OCI-LY3 (cell line): ENCODE data around the gene OTOR.

Experiments used
- H2AFZ ChIP-seq: fragments of 200-600, 300-600 bp; shearing (Covaris generic); 2 replicates; pipeline ENCODE4 v1.6.0; 2014; ENCODE audit warnings: antibody characterized with exemption, low read depth, low read length
- H3K27ac ChIP-seq: fragments of 200-600, 300-600 bp; sonication (generic); 2 replicates; pipeline ENCODE4 v1.5.1; 2014; ENCODE audit warnings: mild to moderate bottlenecking, low read length, moderate library complexity, mixed read lengths
- H3K27me3 ChIP-seq: fragments of 200-600, 300-600 bp; sonication (generic); 2 replicates; pipeline ENCODE4 v1.6.1; 2014; ENCODE audit warnings: low read depth, low read length, mixed read lengths
- H3K36me3 ChIP-seq: fragments of 200-600, 300-600 bp; sonication (generic); replicated peaks from 2 replicates; pipeline ENCODE3; 2014; ENCODE audit warnings: low read depth, low read length, mixed read lengths
- H3K4me1 ChIP-seq: fragments of 300-600, 200-600 bp; sonication (generic); 2 replicates; pipeline ENCODE4 v1.6.1; 2014; ENCODE audit warnings: low read length, mixed read lengths
- H3K4me2 ChIP-seq: fragments of 200-600, 300-600 bp; sonication (generic); 2 replicates; pipeline ENCODE4 v1.6.1; 2014; ENCODE audit warnings: low read length, mixed read lengths
- H3K4me3 ChIP-seq: fragments of 300-600, 200-600 bp; sonication (generic); 2 replicates; pipeline ENCODE4 v1.5.1; 2014; ENCODE audit warnings: antibody characterized with exemption, mild to moderate bottlenecking, low read length, moderate library complexity
- H3K79me2 ChIP-seq: fragments of 300-600, 200-600 bp; shearing (Covaris generic); 2 replicates; pipeline ENCODE4 v1.6.1; 2014; ENCODE audit warnings: mild to moderate bottlenecking, low read length, mixed read lengths
- H3K9ac ChIP-seq: fragments of 300-600, 200-600 bp; shearing (Covaris generic); 2 replicates; pipeline ENCODE4 v1.6.0; 2014; ENCODE audit warnings: mild to moderate bottlenecking, low read length, moderate library complexity
- H3K9me3 ChIP-seq: fragments of 200-600, 300-600 bp; shearing (Covaris generic); 2 replicates; pipeline ENCODE4 v1.6.1; 2014; ENCODE audit warnings: low read length, mixed read lengths; ENCODE audit not compliant: insufficient read depth
- H4K20me1 ChIP-seq: fragments of 200-600, 300-600 bp; sonication (generic); 2 replicates; pipeline ENCODE4 v1.6.1; 2016; ENCODE audit warnings: low read length, mixed read lengths; ENCODE audit not compliant: insufficient read depth
- EZH2phosphoT487 ChIP-seq: fragments of 200-600 bp; shearing (Covaris generic); IDR thresholded peaks from 2 replicates; pipeline ENCODE4 v1.6.1; 2018; ENCODE audit warnings: antibody characterized with exemption, mixed run types, low read depth
- TF ChIP-seq, protein P1 (sequence below): fragments of 200-600, 300-600 bp; sonication (generic); IDR thresholded peaks from 2 replicates; pipeline ENCODE4 v1.5.1; 2014; ENCODE audit warnings: antibody characterized with exemption, low read length, low read depth

Gene OTOR

DNA sequence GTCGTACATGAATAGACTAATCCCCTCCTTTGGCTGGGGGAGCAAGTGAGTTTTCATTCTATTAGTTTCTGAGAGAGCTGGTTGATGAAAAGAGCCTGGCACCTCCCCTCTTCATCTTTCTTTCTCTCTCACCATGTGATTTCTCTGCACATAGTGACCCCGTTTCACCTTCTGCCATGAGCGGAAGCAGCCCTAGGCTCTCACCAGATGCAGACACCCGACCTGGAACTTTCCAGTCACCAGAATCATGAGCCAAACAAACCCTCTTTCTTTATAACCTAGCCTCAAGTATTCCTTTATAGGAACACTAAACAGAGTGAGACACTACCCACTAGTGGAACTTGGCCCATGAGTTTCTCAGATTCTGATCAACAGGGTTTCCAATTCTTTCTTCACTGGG lies 16.4 kb downstream of the OTOR start:
- Histone ChIP-seq H3K27me3 (peaks cover 58% of the 10 kb centered on the region), H3K4me1 (peaks cover 10% of the 10 kb centered on the region), H3K4me2 (no peak overlapping the region), H3K27ac (no peak overlapping the region), H3K4me3 (no peak overlapping the region), H2AFZ (no peak overlapping the region), H3K9ac (no peak overlapping the region), H4K20me1 (no peaks in the 10 kb centered on the region), H3K9me3 (no peaks in the 10 kb centered on the region), H3K79me2 (no peaks in the 10 kb centered on the region), H3K36me3 (no peaks in the 10 kb centered on the region)
- TF ChIP-seq EZH2phosphoT487 = no peak
- TF ChIP-seq, protein P1, sequence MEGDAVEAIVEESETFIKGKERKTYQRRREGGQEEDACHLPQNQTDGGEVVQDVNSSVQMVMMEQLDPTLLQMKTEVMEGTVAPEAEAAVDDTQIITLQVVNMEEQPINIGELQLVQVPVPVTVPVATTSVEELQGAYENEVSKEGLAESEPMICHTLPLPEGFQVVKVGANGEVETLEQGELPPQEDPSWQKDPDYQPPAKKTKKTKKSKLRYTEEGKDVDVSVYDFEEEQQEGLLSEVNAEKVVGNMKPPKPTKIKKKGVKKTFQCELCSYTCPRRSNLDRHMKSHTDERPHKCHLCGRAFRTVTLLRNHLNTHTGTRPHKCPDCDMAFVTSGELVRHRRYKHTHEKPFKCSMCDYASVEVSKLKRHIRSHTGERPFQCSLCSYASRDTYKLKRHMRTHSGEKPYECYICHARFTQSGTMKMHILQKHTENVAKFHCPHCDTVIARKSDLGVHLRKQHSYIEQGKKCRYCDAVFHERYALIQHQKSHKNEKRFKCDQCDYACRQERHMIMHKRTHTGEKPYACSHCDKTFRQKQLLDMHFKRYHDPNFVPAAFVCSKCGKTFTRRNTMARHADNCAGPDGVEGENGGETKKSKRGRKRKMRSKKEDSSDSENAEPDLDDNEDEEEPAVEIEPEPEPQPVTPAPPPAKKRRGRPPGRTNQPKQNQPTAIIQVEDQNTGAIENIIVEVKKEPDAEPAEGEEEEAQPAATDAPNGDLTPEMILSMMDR = no peak

DNA sequence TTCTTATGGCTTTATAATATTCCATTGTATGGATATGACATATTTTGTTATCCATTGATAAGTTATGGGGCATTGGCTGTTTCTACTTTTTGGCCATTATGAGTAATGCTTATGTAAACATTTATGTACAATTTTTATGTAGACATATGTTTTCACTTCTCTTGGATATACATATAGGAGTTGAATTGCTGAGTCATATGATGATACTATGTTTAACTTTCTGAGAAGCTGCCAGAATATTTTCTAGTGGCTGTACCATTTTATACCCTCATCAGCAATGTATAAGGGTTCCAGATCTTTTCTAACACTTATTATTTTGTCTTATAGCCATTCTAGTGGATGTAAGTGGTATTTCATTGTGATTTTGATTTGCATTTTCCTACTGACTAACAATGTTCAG lies 23.1 kb downstream of the OTOR start:
- H3K27me3 ChIP-seq = peaks cover 32% of the 10 kb centered on the region
- H3K4me2 ChIP-seq = no peak overlapping the region
- H3K36me3 ChIP-seq = no peaks in the 10 kb centered on the region
- no peak overlapping the region for H3K9ac ChIP-seq
- H3K9me3 ChIP-seq = no peaks in the 10 kb centered on the region
- no peak overlapping the region for H3K27ac ChIP-seq
- H3K4me3 ChIP-seq = no peak overlapping the region
- no peak overlapping the region for H2AFZ ChIP-seq
- H3K4me1 ChIP-seq = no peaks in the 10 kb centered on the region
- H4K20me1 ChIP-seq = no peaks in the 10 kb centered on the region
- H3K79me2 ChIP-seq = no peaks in the 10 kb centered on the region
- TF ChIP-seq, protein P1 = no peak
- TF ChIP-seq EZH2phosphoT487 = no peak

DNA sequence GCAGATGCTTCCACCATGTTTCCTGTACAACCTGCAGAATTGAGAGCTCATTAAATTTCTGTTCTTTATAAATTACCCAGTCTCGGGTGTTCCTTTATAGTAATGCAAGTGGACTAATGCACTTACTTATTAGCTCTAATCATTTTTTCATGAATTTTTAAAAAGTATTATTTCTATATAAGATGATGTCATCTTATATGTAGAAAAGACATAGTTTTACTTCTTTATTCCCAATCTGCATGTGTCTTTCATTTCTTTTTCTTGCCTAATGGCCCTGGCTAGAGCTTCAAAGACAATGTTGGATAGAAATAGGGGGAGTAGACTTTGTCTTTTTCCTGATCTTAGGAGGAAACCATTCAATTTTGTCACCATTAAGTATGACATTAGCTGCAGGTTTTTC lies 27.8 kb downstream of the OTOR start:
- Histone ChIP-seq H3K36me3 (no peaks in the 10 kb centered on the region), H3K27ac (no peak overlapping the region), H3K79me2 (no peaks in the 10 kb centered on the region), H3K9me3 (no peaks in the 10 kb centered on the region), H3K9ac (no peak overlapping the region), H2AFZ (no peak overlapping the region), H3K27me3 (peaks cover 31% of the 10 kb centered on the region; the same call in 1 of the 2 replicates), H4K20me1 (no peaks in the 10 kb centered on the region), H3K4me1 (no peaks in the 10 kb centered on the region), H3K4me2 (no peak overlapping the region), H3K4me3 (no peak overlapping the region)
- TF ChIP-seq, protein P1 = no peak
- no peak for TF ChIP-seq EZH2phosphoT487

DNA sequence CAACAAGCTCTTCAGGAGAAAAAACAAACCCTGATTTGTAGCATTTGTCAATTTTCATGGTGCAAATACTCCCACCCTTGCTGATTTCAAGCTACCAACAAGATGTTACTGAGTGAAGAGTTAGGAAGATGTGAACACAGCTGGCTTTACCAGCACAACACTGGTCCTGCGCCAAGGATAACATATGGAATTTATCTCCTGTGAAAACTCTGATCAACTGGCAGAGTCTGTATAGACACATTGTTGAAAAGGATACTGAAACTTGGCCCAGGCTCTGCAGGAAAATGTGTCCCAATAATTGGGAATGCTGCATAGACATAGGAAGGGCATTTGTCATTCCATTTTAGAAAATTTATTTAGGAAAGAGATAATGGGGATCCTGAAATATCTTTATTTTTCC lies 29.0 kb downstream of the OTOR start:
- Histone ChIP-seq H3K4me3 (no peak overlapping the region), H3K27ac (no peak overlapping the region), H2AFZ (no peak overlapping the region), H3K36me3 (no peaks in the 10 kb centered on the region), H3K9me3 (no peaks in the 10 kb centered on the region), H3K4me1 (no peaks in the 10 kb centered on the region), H3K27me3 (peaks cover 29% of the 10 kb centered on the region; the same call in 1 of the 2 replicates), H3K79me2 (no peaks in the 10 kb centered on the region), H3K9ac (no peak overlapping the region), H3K4me2 (no peak overlapping the region), H4K20me1 (no peaks in the 10 kb centered on the region)
- no peak for TF ChIP-seq EZH2phosphoT487
- TF ChIP-seq, protein P1 = no peak
